SK-N-SH treated with all-trans-retinoic acid at 6 μM for 48 hours (cell line): ENCODE results near the gene STRA8.
A peak's percentile ranks its signal among the peaks of the same experiment; 100 is the strongest.

Source experiments
- ATAC-seq: fragments of 200-7000 bp; cut with Tn5 transposase; 3 replicates; pipeline ENCODE4 v1.9.1; 2020; ENCODE audit warnings: mild to moderate bottlenecking, moderate library complexity
- ARNTL ChIP-seq: fragments of 450-650 bp; formaldehyde crosslinking; IDR thresholded peaks from 2 replicates; pipeline ENCODE4 v1.5.0; 2020; ENCODE audit warnings: low read depth, mild to moderate bottlenecking, moderate library complexity, borderline replicate concordance
- BACH2 ChIP-seq: fragments of 250-450 bp; sonication (Bioruptor Pico); IDR thresholded peaks from 2 replicates; pipeline ENCODE4 v1.9.0; 2021; ENCODE audit warnings: mild to moderate bottlenecking, borderline replicate concordance
- CSDC2 ChIP-seq: fragments of 250-450 bp; sonication (Bioruptor Pico); IDR thresholded peaks from 2 replicates; pipeline ENCODE4 v1.5.0; 2020; ENCODE audit warnings: mild to moderate bottlenecking, moderate library complexity
- CSRNP3 ChIP-seq: fragments of 250-450 bp; sonication (Bioruptor Pico); IDR thresholded peaks from 2 replicates; pipeline ENCODE4 v1.5.1; 2021; ENCODE audit warnings: mild to moderate bottlenecking, moderate library complexity
- ESRRG ChIP-seq: fragments of 250-450 bp; sonication (Bioruptor Pico); IDR thresholded peaks from 2 replicates; pipeline ENCODE4 v1.6.1; 2021; ENCODE audit warnings: mild to moderate bottlenecking
- GLIS3 ChIP-seq: fragments of 250-450 bp; sonication (Bioruptor Pico); IDR thresholded peaks from 2 replicates; pipeline ENCODE4 v1.5.0; 2020; ENCODE audit warnings: mild to moderate bottlenecking, moderate library complexity
- ISL1 ChIP-seq: fragments of 250-450 bp; sonication (Bioruptor Pico); IDR thresholded peaks from 2 replicates; pipeline ENCODE4 v2.1.2; 2022; ENCODE audit warnings: mild to moderate bottlenecking, moderate library complexity
- PATZ1 ChIP-seq: fragments of 250-450 bp; sonication (Bioruptor Pico); IDR thresholded peaks from 2 replicates; pipeline ENCODE4 v1.8.0; 2020; ENCODE audit warnings: mild to moderate bottlenecking, moderate library complexity, borderline replicate concordance
- RARB ChIP-seq: fragments of 250-450 bp; sonication (Bioruptor Pico); IDR thresholded peaks from 2 replicates; pipeline ENCODE4 v1.8.0; 2021; ENCODE audit warnings: mild to moderate bottlenecking, moderate library complexity
- SNAI2 ChIP-seq: fragments of 250-450 bp; sonication (Bioruptor Pico); IDR thresholded peaks from 2 replicates; pipeline ENCODE4 v1.5.0; 2020; ENCODE audit warnings: mild to moderate bottlenecking, moderate library complexity
- TCF4 ChIP-seq: fragments of 250-450 bp; sonication (Bioruptor Pico); IDR thresholded peaks from 2 replicates; pipeline ENCODE4 v1.8.0; 2021; ENCODE audit warnings: mild to moderate bottlenecking, moderate library complexity, borderline replicate concordance
- ZFP3 ChIP-seq: fragments of 250-450 bp; sonication (Bioruptor Pico); IDR thresholded peaks from 2 replicates; pipeline ENCODE4 v1.5.0; 2020; ENCODE audit warnings: mild to moderate bottlenecking, moderate library complexity
- ZFP30 ChIP-seq: fragments of 450-650 bp; formaldehyde crosslinking; IDR thresholded peaks from 2 replicates; pipeline ENCODE4 v1.5.0; 2022; ENCODE audit warnings: mild to moderate bottlenecking, moderate library complexity
- ZNF8 ChIP-seq: fragments of 450-650 bp; formaldehyde crosslinking; IDR thresholded peaks from 2 replicates; pipeline ENCODE4 v1.5.0; 2020; ENCODE audit warnings: mild to moderate bottlenecking, moderate library complexity
- TF ChIP-seq, protein P1 (sequence below): fragments of 250-450 bp; sonication (Bioruptor Pico); IDR thresholded peaks from 2 replicates; pipeline ENCODE4 v1.8.0; 2021; ENCODE audit warnings: low read depth, mild to moderate bottlenecking, moderate library complexity, borderline replicate concordance
- TF ChIP-seq, protein P2 (sequence below): fragments of 250-450 bp; sonication (Bioruptor Pico); IDR thresholded peaks from 2 replicates; pipeline ENCODE4 v1.5.0; 2020; ENCODE audit warnings: mild to moderate bottlenecking, moderate library complexity

STRA8 gene

DNA sequence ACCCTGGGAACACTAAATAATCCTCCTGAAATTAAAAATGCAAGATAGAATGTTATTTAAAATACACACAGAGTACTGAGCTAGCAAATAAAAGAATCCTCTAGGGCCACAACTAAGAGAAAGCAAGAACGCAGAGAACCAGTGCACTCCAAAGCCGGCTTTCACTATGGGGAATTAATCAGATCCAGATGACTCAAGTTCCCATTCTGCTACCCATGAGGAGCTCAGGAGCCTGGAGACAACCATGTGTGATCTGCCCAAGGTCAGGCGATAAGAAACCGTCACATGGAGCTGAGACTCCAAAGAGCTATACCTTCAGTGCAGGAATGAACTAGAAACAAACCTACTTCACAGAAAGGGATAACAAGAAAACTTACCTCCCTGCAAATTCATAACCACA lies 43.7 kb upstream of the STRA8 start:
- peak; percentile 22; the same call in 1 of the 3 replicates for ATAC-seq
- TF ChIP-seq, protein P1, sequence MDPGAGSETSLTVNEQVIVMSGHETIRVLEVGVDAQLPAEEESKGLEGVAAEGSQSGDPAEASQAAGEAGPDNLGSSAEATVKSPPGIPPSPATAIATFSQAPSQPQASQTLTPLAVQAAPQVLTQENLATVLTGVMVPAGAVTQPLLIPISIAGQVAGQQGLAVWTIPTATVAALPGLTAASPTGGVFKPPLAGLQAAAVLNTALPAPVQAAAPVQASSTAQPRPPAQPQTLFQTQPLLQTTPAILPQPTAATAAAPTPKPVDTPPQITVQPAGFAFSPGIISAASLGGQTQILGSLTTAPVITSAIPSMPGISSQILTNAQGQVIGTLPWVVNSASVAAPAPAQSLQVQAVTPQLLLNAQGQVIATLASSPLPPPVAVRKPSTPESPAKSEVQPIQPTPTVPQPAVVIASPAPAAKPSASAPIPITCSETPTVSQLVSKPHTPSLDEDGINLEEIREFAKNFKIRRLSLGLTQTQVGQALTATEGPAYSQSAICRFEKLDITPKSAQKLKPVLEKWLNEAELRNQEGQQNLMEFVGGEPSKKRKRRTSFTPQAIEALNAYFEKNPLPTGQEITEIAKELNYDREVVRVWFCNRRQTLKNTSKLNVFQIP (CRISPR knock-in tag): no peak
- TF ChIP-seq TCF4 (CRISPR knock-in tag) (peak; percentile 48; the same call in 1 of the 2 replicates), ZFP30 (CRISPR knock-in tag) (no peak), ZFP3 (CRISPR knock-in tag) (no peak)
- TF ChIP-seq, all 23 proteins: peak for 1

DNA sequence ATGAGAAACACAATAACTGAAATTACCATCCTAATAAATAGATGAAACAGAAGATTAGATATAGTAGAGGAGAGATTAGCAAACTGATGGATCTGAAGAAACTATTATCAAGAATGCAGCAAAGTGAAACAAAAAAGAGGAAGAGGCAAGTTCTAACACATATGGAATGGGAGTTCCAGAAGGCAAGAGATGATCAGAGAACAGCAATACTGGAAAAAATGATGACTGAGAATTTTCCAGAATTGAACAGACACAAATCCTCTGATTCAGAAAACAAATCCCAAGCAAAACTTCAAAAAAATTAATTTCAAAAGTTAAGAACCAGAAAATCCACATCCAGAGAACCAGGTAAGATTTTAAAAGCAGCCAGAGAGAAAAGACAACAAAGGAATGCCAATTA lies 42.9 kb upstream of the STRA8 start:
- no peak for ATAC-seq
- TF ChIP-seq, protein P2, sequence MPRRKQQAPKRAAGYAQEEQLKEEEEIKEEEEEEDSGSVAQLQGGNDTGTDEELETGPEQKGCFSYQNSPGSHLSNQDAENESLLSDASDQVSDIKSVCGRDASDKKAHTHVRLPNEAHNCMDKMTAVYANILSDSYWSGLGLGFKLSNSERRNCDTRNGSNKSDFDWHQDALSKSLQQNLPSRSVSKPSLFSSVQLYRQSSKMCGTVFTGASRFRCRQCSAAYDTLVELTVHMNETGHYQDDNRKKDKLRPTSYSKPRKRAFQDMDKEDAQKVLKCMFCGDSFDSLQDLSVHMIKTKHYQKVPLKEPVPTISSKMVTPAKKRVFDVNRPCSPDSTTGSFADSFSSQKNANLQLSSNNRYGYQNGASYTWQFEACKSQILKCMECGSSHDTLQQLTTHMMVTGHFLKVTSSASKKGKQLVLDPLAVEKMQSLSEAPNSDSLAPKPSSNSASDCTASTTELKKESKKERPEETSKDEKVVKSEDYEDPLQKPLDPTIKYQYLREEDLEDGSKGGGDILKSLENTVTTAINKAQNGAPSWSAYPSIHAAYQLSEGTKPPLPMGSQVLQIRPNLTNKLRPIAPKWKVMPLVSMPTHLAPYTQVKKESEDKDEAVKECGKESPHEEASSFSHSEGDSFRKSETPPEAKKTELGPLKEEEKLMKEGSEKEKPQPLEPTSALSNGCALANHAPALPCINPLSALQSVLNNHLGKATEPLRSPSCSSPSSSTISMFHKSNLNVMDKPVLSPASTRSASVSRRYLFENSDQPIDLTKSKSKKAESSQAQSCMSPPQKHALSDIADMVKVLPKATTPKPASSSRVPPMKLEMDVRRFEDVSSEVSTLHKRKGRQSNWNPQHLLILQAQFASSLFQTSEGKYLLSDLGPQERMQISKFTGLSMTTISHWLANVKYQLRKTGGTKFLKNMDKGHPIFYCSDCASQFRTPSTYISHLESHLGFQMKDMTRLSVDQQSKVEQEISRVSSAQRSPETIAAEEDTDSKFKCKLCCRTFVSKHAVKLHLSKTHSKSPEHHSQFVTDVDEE (CRISPR knock-in tag): no peak
- no peak for TF ChIP-seq CSRNP3 (CRISPR knock-in tag)
- TF ChIP-seq ZFP3 (CRISPR knock-in tag): no peak
- no peak for TF ChIP-seq ARNTL (CRISPR knock-in tag)
- TF ChIP-seq RARB: no peak
- no peak for TF ChIP-seq CSDC2
- TF ChIP-seq GLIS3 (CRISPR knock-in tag): no peak
- TF ChIP-seq ISL1 (CRISPR knock-in tag): no peak
- TF ChIP-seq TCF4 (CRISPR knock-in tag): no peak

DNA sequence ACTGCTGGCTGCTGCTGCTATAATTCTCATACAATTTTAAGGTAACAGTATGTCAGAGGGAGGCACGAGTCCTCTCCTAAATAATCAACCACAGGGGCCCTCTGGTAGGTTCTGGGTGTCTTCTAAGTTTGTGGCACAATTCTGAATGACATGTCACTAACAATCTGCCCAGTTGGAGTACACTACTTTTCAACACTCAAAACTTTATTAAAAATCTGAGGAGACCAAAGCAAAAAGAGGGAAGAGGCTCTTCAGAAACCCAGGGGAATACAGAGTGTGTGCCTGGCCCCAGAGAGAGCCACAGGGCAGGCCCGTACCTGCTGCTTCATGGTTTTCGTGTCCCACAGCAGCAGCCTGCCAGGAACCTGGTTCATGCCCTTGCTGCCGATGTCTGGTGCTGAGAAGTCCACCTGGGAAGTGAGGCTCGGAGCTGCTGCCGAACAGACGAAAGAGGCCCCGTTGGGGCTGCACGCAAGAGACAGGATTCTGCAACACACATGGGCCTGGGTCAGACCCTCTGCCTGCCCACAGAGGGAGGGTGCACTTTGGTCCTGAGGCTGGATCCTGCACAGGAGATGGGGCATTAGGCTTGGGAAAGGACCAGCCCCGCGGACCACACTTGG lies 40.6 kb upstream of the STRA8 start:
- ATAC-seq: no peak

More for the DNA sequence above, 40.6 kb upstream of the STRA8 start:
- TF ChIP-seq PATZ1 (CRISPR knock-in tag) (no peak), BACH2 (CRISPR knock-in tag) (no peak), ZFP30 (CRISPR knock-in tag) (no peak), ISL1 (CRISPR knock-in tag) (no peak), TCF4 (CRISPR knock-in tag) (no peak), CSRNP3 (CRISPR knock-in tag) (no peak), ESRRG (no peak), RARB (no peak), ZNF8 (CRISPR knock-in tag) (no peak), SNAI2 (CRISPR knock-in tag) (no peak)
- TF ChIP-seq, protein P2 (CRISPR knock-in tag): no peak
- TF ChIP-seq, protein P1 (CRISPR knock-in tag): no peak
